ENCODE measurements around the gene PSMD5. TPM values are rescaled to one million over a fixed set of nuclear protein-coding genes. Genes with fewer than 3 reads are reported as not detected.

Gene PSMD5
- total and polyA plus RNA-seq, 8 donors: 14.8 to 39.1 (median 21.2) TPM

GRCh38 chr9:120773256-120773655 lies 69.5 kb downstream of the PSMD5 start:
- TF ChIP-seq POLR2A (IDR thresholded peaks at IDR 0.05): no peak
- peaks cover 41 to 100% (median 98%) of the 10 kb centered on the region in 4 donors for H3K36me3 ChIP-seq
- H3K27ac ChIP-seq: no peak overlapping the region
- intact Hi-C loops (cut with DNase I; ENCODE audit: low total_unique reads): no loop called here
- no peak for DNase-seq
- no peak overlapping the region for H3K4me3 ChIP-seq
- no peaks in the 10 kb centered on the region for H3K9me3 ChIP-seq
- no peaks in the 10 kb centered on the region for H3K27me3 ChIP-seq
- H3K4me1 ChIP-seq: peaks cover 0 to 4% (median under 1%) of the 10 kb centered on the region in 4 donors
- WGBS, 5 donors: 44 to 63% (median 49%) methylated on average over 3 of the region's 3 CpGs

- 88 to 96% (median 89%) methylated on average over 4 of the region's 4 CpGs for WGBS, 5 donors
- no peak for DNase-seq
- peaks cover 0 to 21% (median 6%) of the 10 kb centered on the region in 4 donors for H3K4me1 ChIP-seq
- no peak overlapping the region for H3K4me3 ChIP-seq
- peaks cover 23 to 100% (median 98%) of the 10 kb centered on the region in 4 donors for H3K36me3 ChIP-seq
- intact Hi-C loops (cut with DNase I; ENCODE audit: low total_unique reads): no loop called here
- TF ChIP-seq CTCF (IDR thresholded peaks at IDR 0.05): no peak
- TF ChIP-seq EP300 (IDR thresholded peaks at IDR 0.05): no peak
- TF ChIP-seq POLR2A (IDR thresholded peaks at IDR 0.05): no peak
- TF ChIP-seq POLR2AphosphoS5 (IDR thresholded peaks at IDR 0.05): no peak
- H3K9me3 ChIP-seq: no peaks in the 10 kb centered on the region
- no peaks in the 10 kb centered on the region for H3K27me3 ChIP-seq
- no peak overlapping the region for H3K27ac ChIP-seq
Measured at GRCh38 chr9:120770931-120771330, 71.8 kb downstream of the PSMD5 start.

- no peaks in the 10 kb centered on the region for H3K9me3 ChIP-seq
- DNase-seq: no peak
- no peaks in the 10 kb centered on the region for H3K27me3 ChIP-seq
- peaks cover 26 to 100% (median 98%) of the 10 kb centered on the region in 4 donors for H3K36me3 ChIP-seq
- intact Hi-C loops (cut with DNase I; ENCODE audit: low total_unique reads): no loop called here
- peaks cover 0 to 21% (median 6%) of the 10 kb centered on the region in 4 donors for H3K4me1 ChIP-seq
- no peak overlapping the region for H3K27ac ChIP-seq
- no peak overlapping the region for H3K4me3 ChIP-seq
- TF ChIP-seq POLR2A (IDR thresholded peaks at IDR 0.05): no peak
- WGBS, 5 donors: 88 to 98% (median 90%) methylated on average over 1 of the region's 1 CpG
Measured at GRCh38 chr9:120768886-120769285, 73.8 kb downstream of the PSMD5 start.

GRCh38 chr9:120768247-120768646 lies 74.5 kb downstream of the PSMD5 start:
- Histone ChIP-seq H3K36me3 (peaks cover 28 to 100% (median 99%) of the 10 kb centered on the region in 4 donors), H3K4me3 (no peak overlapping the region), H3K9me3 (no peaks in the 10 kb centered on the region), H3K27ac (no peak overlapping the region), H3K27me3 (no peaks in the 10 kb centered on the region), H3K4me1 (peaks cover 0 to 21% (median 6%) of the 10 kb centered on the region in 4 donors)
- 93 to 98% (median 94%) methylated on average over 4 of the region's 4 CpGs for WGBS, 5 donors
- intact Hi-C loops (cut with DNase I; ENCODE audit: low total_unique reads): no loop called here
- TF ChIP-seq EP300 (IDR thresholded peaks at IDR 0.05): no peak
- no peak for DNase-seq

- WGBS, 5 donors: 51 to 63% (median 59%) methylated on average over 3 of the region's 3 CpGs
- Histone ChIP-seq H3K9me3 (no peaks in the 10 kb centered on the region), H3K4me1 (peaks cover 0 to 21% (median 6%) of the 10 kb centered on the region in 4 donors), H3K36me3 (peaks cover 36 to 100% (median 99%) of the 10 kb centered on the region in 4 donors), H3K27ac (no peak overlapping the region), H3K27me3 (no peaks in the 10 kb centered on the region), H3K4me3 (no peak overlapping the region)
- DNase-seq: no peak
- TF ChIP-seq POLR2AphosphoS5 (IDR thresholded peaks at IDR 0.05): no peak
- intact Hi-C loops (cut with DNase I; ENCODE audit: low total_unique reads): no loop called here
Measured at GRCh38 chr9:120767451-120767850, 75.3 kb downstream of the PSMD5 start.

Other genes with a start within 250 kb of the PSMD5 start
- 10 to 100 TPM in 4 of 5 donors, 1 to 10 TPM in 1; 4.1 to 26.8 (median 15.8) TPM for gene MEGF9, start 128.5 kb downstream of the PSMD5 start, total RNA-seq
- 1 to 10 TPM; 3.5 to 4.1 (median 3.7) TPM for gene MEGF9, start 128.5 kb downstream of the PSMD5 start, polyA plus RNA-seq
- 10 to 100 TPM; 11.3 to 78.9 (median 31.2) TPM for gene FBXW2, start 49.5 kb downstream of the PSMD5 start, total RNA-seq
- 10 to 100 TPM in 2 of 3 donors, 1 to 10 TPM in 1; 7.9 to 19.2 (median 16.7) TPM for gene FBXW2, start 49.5 kb downstream of the PSMD5 start, polyA plus RNA-seq
- gene PHF19, start 34.3 kb upstream of the PSMD5 start, total RNA-seq: 100 to 1,000 TPM in 1 of 5 donors, 10 to 100 TPM in 4; 13.3 to 251 (median 26.8) TPM
- 10 to 100 TPM; 10.7 to 28.3 (median 27.6) TPM for gene PHF19, start 34.3 kb upstream of the PSMD5 start, polyA plus RNA-seq
- 10 to 100 TPM in 1 of 5 donors, 1 to 10 TPM in 3, under 1 TPM in 1; 0.58 to 10.3 (median 2.8) TPM for gene TRAF1, start 83.9 kb upstream of the PSMD5 start, total RNA-seq
- 1 to 10 TPM; 2.3 to 6.8 (median 3.7) TPM for gene TRAF1, start 83.9 kb upstream of the PSMD5 start, polyA plus RNA-seq
- 10 to 100 TPM in 1 of 5 donors, 1 to 10 TPM in 4; 4.3 to 13.4 (median 7.6) TPM for gene C5, start 207.4 kb upstream of the PSMD5 start, total RNA-seq
- gene C5, start 207.4 kb upstream of the PSMD5 start, polyA plus RNA-seq: 1 to 10 TPM; 4.0 to 6.5 (median 5.2) TPM
- gene CNTRL, start 232.0 kb upstream of the PSMD5 start, total RNA-seq: 10 to 100 TPM in 4 of 5 donors, 1 to 10 TPM in 1; 9.4 to 27.4 (median 19.1) TPM
- 1 to 10 TPM; 4.4 to 7.6 (median 5.6) TPM for gene CNTRL, start 232.0 kb upstream of the PSMD5 start, polyA plus RNA-seq